NCI-H748 (cell line): ENCODE measurements around the gene PEX16.

Experiments used
- DNase-seq: peaks from one replicate; lab custom pipeline; 2025; ENCODE audit not compliant: unreplicated experiment; lab: John Stamatoyannopoulos, UW

Gene PEX16

GRCh38 chr11:45931739-45932138 lies 14.1 kb upstream of the PEX16 start:
- DNase-seq: no peak

DNA sequence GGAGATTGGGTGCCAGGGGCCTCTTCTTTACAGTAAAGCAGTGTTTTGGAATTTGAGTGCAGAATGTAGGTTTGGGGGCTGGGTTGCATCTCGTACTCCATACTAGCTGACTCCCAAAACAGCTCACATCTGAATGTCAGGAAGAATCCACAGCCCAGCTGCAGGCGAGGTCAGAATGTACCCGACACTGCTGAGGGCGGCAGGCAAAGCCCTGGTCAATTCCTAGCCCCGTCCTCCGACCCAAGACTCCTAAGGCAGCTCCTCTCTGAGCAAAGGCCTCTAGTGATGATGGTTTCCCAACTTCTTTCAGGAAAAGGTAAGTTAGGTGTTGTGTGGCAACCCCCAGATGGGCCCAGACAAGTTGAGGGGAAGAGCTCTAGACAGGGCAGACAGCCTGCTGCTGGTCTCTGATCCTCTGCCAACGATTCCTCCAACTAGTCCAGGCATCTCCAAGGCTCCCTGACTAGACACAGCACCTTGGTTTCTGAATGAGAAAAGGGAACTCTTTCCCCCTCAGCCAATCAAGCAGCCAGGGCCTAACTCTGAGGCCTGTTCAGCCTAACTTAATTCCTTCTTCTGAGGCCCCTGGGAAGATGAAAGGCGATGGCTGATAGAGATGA lies 13.4 kb upstream of the PEX16 start:
- DNase-seq: no peak

DNA sequence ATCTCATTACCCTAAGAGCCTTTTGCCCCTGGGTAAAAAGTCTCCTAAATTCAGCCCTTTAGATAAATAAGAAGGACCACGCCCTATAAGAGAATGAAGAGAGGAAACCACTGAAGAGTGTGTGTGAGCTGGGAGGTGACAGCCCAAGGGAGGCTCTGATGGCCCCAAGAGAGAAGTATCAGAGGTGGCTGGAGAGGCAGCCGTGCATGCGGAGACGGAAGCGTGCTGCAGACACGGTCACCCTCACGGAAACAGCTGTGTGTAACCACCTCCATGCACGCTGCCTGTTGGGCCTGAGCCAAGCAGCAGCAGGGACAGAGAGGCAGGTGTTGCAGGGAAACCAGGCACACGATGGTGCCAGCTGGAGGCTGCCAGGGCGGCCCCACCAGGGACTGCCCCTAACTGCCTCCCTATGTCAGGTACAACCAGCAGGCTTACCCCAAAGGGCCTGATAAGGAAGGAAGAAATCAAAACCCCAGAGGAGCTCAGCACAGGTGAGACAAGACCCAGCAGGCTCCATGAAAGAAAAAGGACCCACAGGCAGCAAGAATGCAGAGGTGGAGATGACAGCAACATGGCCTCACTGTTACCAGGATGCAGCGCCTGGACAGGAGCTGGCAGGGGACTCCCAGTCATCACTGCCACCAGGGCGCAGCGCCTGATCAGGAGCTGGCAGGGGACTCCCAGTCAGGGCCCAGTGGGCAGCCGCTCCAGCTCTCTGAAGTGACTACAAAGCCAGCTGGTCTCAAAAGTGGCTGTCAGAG lies 12.5 kb upstream of the PEX16 start:
- DNase-seq: peak; percentile 93

GRCh38 chr11:45929486-45930030 lies 11.9 kb upstream of the PEX16 start:
- no peak for DNase-seq

GRCh38 chr11:45928535-45929215 lies 11.0 kb upstream of the PEX16 start:
- no peak for DNase-seq

- no peak for DNase-seq
Measured at GRCh38 chr11:45927684-45928413, 10.2 kb upstream of the PEX16 start.

GRCh38 chr11:45927332-45927683 lies 9.6 kb upstream of the PEX16 start:
- no peak for DNase-seq

GRCh38 chr11:45926536-45927331 lies 9.1 kb upstream of the PEX16 start:
- DNase-seq: no peak

DNA sequence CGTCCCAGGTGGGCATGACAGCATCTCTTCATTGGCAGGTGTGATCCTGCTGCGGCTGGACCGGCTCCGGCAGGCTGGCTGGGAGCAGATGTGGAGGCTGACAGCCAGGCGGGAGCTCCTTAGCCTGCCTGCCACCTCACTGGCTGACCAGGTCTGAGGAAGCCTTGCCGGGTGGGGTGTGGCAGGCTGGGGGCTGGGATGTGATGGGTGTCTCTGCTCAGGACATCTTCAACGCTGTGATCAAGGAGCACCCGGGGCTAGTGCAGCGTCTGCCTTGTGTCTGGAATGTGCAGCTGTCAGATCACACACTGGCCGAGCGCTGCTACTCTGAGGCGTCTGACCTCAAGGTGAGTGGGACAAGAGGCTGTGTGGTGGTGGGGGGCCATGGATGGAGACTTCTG lies 8.3 kb upstream of the PEX16 start:
- DNase-seq: no peak

- no peak for DNase-seq
Measured at GRCh38 chr11:45925550-45925949, 7.9 kb upstream of the PEX16 start.

DNA sequence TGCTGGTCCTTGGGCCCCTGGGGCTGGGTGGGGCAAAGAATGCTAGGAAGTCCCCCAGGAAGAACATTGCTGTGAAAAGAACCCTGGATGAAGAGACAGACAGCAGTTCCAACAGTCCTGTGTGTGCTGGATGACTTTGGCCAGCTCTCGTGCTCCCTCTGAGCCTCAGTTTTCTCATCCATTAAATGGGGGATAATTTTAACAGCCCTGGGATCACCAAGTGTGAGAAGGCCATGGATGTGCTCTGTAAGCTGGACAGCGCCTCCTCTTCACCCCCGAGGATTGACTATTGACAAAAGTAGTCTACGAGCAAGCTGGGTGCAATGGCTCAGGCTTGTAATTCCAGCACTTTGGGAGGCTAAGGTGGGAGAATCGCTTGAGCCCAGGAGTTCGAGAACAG lies 7.2 kb upstream of the PEX16 start:
- no peak for DNase-seq

DNA sequence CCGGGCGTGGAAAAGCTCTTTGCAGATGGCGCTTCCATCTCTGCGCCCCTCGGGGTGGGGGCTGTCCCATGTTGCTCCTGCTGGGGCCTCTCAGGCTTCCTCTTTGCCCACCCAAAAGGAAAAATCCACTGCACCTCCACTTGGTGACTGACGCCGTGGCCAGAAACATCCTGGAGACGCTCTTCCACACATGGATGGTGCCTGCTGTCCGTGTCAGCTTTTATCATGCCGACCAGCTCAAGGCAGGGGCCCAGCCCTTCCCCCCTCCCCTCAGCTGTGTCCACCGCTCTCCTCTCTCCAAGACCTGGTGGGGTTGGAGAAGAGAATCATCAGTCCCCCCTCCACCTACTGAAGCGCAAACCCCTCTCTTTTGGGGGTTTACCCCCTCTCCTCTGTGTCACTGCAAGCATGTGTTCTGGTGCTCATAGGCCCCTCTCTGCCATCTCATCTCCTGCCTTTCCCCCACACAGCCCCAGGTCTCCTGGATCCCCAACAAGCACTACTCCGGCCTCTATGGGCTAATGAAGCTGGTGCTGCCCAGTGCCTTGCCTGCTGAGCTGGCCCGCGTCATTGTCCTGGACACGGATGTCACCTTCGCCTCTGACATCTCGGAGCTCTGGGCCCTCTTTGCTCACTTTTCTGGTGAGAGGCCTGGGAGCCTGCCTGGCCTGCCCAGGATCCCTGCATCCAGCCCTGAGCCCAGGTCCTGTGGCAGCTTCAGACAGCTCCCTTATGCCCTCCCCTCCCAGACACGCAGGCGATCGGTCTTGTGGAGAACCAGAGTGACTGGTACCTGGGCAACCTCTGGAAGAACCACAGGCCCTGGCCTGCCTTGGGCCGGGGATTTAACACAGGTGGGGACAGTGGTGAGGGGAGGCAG lies 6.6 kb upstream of the PEX16 start:
- DNase-seq: no peak

- peak; percentile 83 for DNase-seq
Measured at GRCh38 chr11:45922425-45923082, 4.9 kb upstream of the PEX16 start, which contains the start of gene LARGE2. LARGE2 (plus strand) TSS chr11:45922656; CDS start chr11:45922883, 227 bp downstream.

- peak; percentile 94 for DNase-seq
Measured at GRCh38 chr11:45921561-45922424, 4.1 kb upstream of the PEX16 start.

DNA sequence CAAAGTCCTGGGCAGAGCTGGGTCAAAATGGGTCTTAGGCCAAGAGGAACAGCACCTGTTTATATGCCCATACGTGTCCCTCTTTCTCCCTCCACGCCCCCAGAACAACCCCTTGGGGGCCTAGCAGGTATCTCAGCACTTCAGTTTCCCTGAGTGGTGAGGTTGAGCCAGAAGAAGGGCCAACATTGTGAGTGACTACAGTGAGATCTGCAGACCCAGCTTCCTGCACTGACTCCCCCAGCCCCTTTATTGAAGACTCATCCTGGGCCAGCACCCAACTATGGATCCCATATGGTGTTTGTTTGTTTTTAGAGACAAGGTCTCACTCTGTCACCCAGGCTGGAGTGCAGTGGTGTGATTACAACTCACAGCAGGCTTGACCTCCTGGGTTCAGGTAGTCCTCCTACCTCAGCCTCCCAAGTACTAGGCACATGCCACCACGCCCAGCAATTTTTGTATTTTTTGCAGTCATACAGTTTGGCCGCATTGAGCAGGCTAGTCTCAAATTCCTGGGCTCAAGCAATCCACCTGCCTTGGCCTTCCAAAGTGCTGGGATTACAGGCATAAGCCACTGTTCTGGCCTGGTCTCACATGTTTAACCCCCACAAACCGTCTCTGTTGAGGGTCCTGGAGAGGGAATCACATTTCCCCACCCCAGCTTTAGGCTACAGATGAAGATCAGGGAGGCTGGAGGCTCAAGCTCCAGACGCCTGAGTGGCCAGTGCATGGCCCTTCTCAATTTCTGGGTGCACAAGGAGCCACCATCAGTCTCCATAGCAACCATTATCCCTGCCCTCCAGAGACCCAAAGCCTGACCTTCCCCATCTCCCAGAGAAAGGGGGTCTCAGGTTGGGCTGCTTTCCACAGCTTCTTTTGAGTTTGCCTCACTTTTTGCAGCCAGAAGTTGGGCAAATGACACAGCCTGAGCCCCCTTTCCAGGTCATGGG lies 3.1 kb upstream of the PEX16 start:
- DNase-seq: no peak

DNA sequence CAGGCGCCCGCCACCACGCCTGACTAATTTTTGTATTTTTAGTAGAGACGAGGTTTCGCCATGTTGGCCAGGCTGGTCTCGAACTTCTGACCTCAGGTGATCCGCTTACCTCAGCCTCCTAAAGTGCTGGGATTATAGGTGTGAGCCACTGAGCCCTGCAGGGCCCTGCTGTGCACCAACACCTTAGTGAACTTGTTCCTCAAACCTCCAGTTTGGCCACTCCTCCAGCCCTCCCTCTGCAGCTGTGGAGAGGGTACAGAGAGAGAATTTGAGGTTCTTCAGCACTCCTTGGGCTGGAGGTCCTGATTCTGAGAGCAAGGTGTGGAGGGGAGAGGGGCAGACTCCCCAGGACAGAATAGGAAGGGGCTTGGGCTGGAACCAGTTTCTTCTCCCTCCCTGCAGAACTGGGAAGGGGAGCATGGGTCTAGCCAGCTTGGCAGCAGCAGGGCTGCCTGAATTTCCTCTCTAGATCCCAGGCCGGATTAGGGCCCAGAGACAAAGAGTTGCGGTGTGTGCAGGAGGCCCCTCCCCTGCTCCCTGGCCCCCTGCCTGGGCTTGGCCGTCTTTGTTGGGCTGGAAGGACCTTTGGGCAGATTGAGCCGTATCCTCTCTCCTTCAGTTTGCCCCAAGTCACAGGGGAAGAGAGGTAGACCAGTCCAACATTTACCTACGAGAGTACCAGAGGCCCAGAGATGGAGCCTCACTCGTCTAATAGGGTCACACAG lies 2.3 kb upstream of the PEX16 start:
- no peak for DNase-seq
